ENCODE results near the gene EEA1. TPM values are rescaled to one million over a fixed set of nuclear protein-coding genes. Genes with fewer than 3 reads are reported as not detected.

EEA1 gene
- total RNA-seq, 6 experiments from 2014 or later = 8.9 to 20.3 (median 16.3) TPM

DNA sequence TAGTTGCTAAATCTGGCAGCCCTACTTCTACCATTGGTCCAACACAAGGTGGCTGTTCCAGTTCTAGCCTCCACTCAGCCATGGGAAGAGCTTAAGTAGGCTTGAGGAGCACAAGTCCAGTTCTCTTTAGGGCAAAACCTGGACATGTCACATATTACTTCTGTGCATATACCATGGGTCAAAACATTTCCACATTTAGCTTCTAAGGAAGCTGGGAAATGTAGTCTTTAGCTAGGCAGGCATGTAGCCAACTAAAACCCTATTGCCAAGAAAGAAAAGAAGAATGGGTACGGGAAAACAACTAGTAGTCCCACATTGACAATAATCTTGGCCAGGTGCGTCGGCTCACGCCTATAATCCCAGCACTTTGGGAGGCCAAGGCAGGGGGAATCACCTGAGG is 20.9 kb upstream of the EEA1 start:
- Histone ChIP-seq H3K36me3 (no peaks in the 10 kb centered on the region), H3K4me3 (no peak overlapping the region), H3K9me3 (peaks cover 0 to 3% (median 0%) of the 10 kb centered on the region in 4 donors), H3K27me3 (no peaks in the 10 kb centered on the region), H3K4me1 (peaks cover 0 to 11% (median 3%) of the 10 kb centered on the region in 4 donors), H3K27ac (no peak overlapping the region)
- 78% methylated on average over 4 of the region's 4 CpGs for WGBS (ENCODE audit: insufficient coverage, low coverage, low lambda C conversion rate, missing lambda C conversion rate)
- ATAC-seq (no peak), DNase-seq (no peak)
- TF ChIP-seq, protein P1, sequence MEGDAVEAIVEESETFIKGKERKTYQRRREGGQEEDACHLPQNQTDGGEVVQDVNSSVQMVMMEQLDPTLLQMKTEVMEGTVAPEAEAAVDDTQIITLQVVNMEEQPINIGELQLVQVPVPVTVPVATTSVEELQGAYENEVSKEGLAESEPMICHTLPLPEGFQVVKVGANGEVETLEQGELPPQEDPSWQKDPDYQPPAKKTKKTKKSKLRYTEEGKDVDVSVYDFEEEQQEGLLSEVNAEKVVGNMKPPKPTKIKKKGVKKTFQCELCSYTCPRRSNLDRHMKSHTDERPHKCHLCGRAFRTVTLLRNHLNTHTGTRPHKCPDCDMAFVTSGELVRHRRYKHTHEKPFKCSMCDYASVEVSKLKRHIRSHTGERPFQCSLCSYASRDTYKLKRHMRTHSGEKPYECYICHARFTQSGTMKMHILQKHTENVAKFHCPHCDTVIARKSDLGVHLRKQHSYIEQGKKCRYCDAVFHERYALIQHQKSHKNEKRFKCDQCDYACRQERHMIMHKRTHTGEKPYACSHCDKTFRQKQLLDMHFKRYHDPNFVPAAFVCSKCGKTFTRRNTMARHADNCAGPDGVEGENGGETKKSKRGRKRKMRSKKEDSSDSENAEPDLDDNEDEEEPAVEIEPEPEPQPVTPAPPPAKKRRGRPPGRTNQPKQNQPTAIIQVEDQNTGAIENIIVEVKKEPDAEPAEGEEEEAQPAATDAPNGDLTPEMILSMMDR (IDR thresholded peaks at IDR 0.05) = no peak
- no peak for TF ChIP-seq POLR2A (IDR thresholded peaks at IDR 0.05)
- intact Hi-C loops (cut with DNase I) = no loop called here

DNA sequence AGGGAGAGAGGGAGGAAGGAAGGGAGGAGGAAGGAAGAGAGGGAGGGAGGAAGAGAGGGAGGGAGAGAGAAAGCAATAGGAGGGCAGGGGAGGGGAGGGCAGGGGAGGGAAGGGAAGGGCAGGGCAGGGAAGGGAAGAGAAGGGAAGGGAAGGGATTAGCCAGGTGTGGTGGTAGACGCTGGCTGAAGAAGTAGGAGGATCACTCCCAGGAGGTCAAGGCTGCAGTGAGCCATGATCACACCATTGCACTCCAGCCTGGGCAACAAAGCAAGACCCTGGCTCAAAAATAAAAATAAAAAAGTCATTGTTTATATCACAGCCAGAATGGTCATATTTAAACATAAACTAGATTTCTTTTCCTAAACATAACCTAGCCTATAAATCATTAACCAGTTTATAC is 20.4 kb upstream of the EEA1 start:
- WGBS (ENCODE audit: insufficient coverage, low coverage, low lambda C conversion rate, missing lambda C conversion rate) = 67% methylated on average over 1 of the region's 1 CpG
- Histone ChIP-seq H3K36me3 (no peaks in the 10 kb centered on the region), H3K4me1 (peaks cover 0 to 11% (median 3%) of the 10 kb centered on the region in 4 donors), H3K27ac (no peak overlapping the region), H3K27me3 (no peaks in the 10 kb centered on the region), H3K9me3 (peaks cover 0 to 3% (median 0%) of the 10 kb centered on the region in 4 donors), H3K4me3 (no peak overlapping the region)
- intact Hi-C loops (cut with DNase I) = no loop called here
- ATAC-seq (no peak), DNase-seq (no peak)
- TF ChIP-seq POLR2A (IDR thresholded peaks at IDR 0.05) = no peak
- TF ChIP-seq, protein P1 (IDR thresholded peaks at IDR 0.05) = no peak

DNA sequence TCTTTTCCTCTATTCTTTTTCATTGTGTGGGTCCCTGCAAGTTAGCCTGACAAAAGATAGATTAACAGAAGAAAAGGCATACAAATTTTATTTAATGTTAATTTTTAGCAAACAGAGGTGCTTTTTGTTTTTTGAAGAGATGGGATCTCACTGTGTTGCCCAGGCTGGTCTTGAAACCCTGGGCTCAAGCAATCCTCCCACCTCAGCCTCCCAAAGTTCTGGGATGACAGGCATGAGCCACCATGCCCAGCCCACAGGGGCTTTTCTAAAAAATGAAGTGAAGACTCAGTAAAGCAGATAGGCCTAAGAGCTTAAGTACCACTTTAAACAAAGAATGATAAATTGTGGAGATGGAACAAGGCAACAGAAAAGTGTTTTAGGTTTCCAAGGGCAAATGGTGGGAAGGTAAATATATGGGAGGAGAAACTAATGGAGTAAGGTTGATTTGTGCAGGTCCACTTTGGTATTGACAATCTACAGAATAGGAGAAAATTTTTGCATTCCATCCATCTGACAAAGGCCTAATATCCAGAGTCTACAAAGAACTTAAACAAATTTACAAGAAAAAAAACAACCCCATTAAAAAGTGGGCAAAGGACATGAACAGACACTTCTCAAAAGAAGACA is 18.6 kb upstream of the EEA1 start:
- intact Hi-C loops (cut with DNase I) = no loop called here
- Histone ChIP-seq H3K27me3 (no peaks in the 10 kb centered on the region), H3K36me3 (no peaks in the 10 kb centered on the region), H3K4me1 (peaks cover 0 to 16% (median 5%) of the 10 kb centered on the region in 4 donors), H3K4me3 (no peak overlapping the region), H3K27ac (no peak overlapping the region), H3K9me3 (no peaks in the 10 kb centered on the region)
- ATAC-seq (no peak), DNase-seq (no peak)
- TF ChIP-seq POLR2A (IDR thresholded peaks at IDR 0.05) = no peak
- TF ChIP-seq, protein P1 (IDR thresholded peaks at IDR 0.05) = no peak

DNA sequence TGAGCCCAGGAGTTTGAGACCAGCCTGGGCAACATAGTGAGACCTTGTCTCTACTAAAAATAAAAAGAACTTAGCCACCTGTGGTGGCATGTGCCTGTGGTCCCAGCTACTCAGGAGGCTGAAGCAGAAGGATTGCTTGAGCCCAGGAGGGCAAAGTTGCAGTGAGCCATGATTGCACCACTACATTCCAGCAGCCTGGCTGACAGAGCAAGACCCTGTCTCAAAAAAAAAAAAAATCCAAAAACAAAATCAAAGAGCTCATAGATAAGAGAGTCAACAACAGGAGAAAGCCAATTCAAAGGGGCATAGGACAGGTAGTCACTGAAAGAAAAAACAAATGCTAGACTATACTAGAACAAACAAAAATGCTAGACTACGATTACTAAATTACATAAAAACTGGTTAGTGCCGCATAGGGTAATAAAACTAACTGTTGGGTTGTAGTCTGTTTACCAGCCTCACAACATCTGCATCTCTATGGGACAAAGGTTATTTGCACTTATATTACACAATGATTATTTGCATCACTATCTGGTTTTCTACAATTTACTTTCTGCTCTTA is 16.6 kb upstream of the EEA1 start:
- Histone ChIP-seq H3K4me1 (peaks cover 0 to 16% (median 5%) of the 10 kb centered on the region in 4 donors), H3K9me3 (no peaks in the 10 kb centered on the region), H3K4me3 (no peak overlapping the region), H3K27me3 (no peaks in the 10 kb centered on the region), H3K36me3 (no peaks in the 10 kb centered on the region), H3K27ac (peak overlapping the region in 2 of 3 donors; percentile 54 to 71)
- 24% methylated on average over 2 of the region's 2 CpGs for WGBS (ENCODE audit: insufficient coverage, low coverage, low lambda C conversion rate, missing lambda C conversion rate)
- intact Hi-C loops (cut with DNase I) = no loop called here
- ATAC-seq = peak; percentile 83 to 90 (median 88)
- DNase-seq = peak; percentile 27 to 67 (median 64)
- TF ChIP-seq, protein P1 (IDR thresholded peaks at IDR 0.05) = no peak
- no peak for TF ChIP-seq POLR2A (IDR thresholded peaks at IDR 0.05)

Measured in right lobe of liver (tissue), 6 donors.